ENCODE measurements around the gene PSMD4. TPM values are rescaled to one million over a fixed set of nuclear protein-coding genes. Genes with fewer than 3 reads are reported as not detected.

The PSMD4 gene
- total RNA-seq, 1 donor from 2014 or later: 271 TPM

DNA sequence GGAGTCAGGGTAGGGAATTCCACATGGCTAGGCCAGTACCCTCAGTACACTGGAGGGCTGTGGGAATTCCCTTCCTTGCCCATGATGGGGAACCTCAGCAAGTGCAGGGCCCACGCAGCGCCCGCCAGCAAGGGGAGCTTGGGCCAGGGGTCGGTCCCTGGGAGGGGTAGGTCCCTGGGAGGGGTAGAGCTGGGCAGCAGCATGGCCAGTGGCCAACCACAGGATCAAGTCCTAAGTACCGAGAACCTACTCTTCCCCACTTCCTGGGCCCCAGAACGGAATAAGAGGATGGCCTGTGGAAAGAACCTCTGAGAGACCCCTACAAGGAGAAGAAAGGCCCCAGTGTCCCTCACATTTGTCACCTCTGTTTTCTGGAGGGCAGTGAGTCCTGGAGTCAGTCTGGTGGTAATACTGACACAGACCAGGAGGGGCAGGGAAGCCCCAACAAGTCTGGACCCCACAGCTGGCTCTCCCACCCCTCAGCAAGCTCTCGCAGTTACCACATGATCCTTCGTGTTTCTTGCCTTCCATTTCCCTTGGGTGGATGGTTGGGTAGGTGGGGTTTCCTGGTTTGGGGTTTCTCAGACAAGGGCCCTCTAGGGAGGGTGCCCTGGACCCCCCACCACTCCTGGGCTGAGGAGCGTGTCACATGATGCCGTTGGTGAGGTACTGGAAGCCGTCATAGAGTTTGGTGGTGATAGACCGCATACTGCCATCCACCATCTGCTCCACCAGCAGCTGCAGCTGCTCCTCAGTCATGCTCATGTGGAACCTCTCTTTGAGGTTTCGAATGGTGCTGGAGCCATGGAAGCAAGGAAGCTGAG, 37.9 kb downstream of the PSMD4 start:
- Mint-ChIP-seq H3K27me3 (ENCODE audit: low read depth) (no peaks in the 10 kb centered on the region), H3K36me3 (ENCODE audit: low read depth) (peaks cover 76% of the 10 kb centered on the region)
- intact Hi-C loops (cut with micrococcal nuclease): no loop called here

DNA sequence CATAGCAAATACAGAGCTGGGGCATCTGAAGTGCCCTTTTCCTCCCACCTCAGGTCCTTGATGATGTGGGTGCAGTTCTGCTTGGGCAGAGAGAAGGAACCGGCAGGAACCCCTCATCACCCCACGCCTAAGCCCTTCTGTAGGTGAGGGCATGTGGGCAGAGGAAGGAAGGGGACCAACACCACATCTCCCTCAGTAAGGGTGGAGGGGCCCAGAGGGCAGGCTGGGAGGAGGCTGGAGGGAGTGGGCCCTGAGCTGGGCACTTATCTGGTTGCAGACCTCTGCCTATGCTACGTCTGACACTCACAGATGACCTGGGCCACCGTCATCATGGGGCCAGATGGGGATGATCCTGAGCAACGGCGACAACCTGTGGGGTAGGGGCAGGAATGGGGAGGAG, 38.6 kb downstream of the PSMD4 start:
- Mint-ChIP-seq H3K4me3 (ENCODE audit: low read depth) (no peak overlapping the region), H3K36me3 (ENCODE audit: low read depth) (peaks cover 80% of the 10 kb centered on the region), H3K9me3 (no peaks in the 10 kb centered on the region), H3K27me3 (ENCODE audit: low read depth) (no peaks in the 10 kb centered on the region), H3K4me1 (ENCODE audit: low read depth) (peaks cover 6% of the 10 kb centered on the region), H3K27ac (no peak overlapping the region)
- DNase-seq (ENCODE audit: low spot score): no peak
- intact Hi-C loops (cut with micrococcal nuclease): no loop called here

More for the DNA sequence above, 37.9 kb downstream of the PSMD4 start:
- Mint-ChIP-seq H3K4me1 (ENCODE audit: low read depth) (peaks cover 6% of the 10 kb centered on the region), H3K27ac (no peak overlapping the region), H3K9me3 (no peaks in the 10 kb centered on the region), H3K4me3 (ENCODE audit: low read depth) (no peak overlapping the region)
- no peak for DNase-seq (ENCODE audit: low spot score)

DNA sequence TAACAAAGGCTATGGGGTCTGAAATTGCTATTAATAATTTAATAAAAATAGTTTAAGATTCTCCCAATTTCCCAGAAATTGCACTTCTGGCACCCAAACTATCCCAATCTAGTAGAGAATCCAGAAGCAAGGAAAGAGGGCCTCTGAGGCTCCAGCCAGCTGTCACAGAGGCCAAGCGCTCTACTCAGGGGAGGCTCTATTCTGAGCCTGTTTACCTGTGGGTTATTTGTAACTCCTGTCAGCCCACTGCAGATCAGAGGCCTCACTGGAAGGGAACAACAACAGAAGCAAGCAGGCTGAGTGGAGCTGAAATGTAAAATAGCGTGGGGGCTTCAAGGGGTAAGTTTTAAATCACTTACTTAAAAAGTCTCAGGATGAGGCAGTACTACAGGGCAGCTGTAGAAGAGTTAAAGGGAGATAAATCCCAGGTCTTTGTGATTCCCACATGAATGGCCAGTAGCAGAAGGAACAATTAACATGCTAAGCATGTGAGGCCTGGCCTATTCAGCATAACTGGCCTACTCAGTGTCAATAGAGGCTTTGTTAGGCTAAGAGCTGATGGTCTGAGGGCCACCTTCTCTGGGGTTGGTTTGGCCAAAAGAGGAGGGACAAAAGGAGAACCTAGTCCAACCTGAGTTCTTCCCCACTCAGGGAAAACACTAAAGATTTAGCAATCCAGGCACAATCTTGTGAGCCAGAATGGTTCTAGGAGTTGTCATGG, 40.4 kb downstream of the PSMD4 start:
- no peak for DNase-seq (ENCODE audit: low spot score)
- H3K27me3 Mint-ChIP-seq (ENCODE audit: low read depth): no peaks in the 10 kb centered on the region
- intact Hi-C loops (cut with micrococcal nuclease): no loop called here

DNA sequence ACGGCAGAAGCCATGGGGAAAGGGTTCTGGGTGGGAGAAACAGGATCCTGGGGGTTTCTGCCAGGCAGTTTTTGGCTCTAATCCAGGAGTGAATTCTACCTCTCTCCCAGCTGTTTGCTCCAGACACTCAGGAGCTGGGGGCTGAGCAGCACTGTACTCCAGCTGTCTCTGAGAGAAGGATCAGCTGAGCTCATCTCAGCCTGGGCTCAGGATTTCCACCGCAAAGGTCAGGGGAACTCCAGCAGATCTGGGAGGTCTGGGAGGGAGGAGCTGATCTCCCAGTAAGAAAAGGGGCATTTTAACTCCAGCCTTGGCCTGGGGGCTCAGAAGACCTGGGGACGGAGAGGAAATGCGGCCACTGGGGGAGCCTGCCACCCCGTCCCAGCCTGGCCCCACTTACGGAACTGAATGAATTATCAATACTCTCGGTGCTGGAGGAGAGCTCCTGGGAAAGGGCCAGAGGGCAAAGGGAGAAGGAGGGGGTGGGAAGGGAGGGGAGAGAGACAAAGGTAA, 55.3 kb downstream of the PSMD4 start:
- peaks cover 80% of the 10 kb centered on the region for H3K36me3 Mint-ChIP-seq (ENCODE audit: low read depth)
- H3K27ac Mint-ChIP-seq: peak overlapping the region; percentile 40
- intact Hi-C loops (cut with micrococcal nuclease): loop anchor here (2.0 kb wide), 1 partner anchor 37 kb away; the partner anchor contains the start of gene RFX5
- no peaks in the 10 kb centered on the region for H3K27me3 Mint-ChIP-seq (ENCODE audit: low read depth)
- H3K4me1 Mint-ChIP-seq (ENCODE audit: low read depth): peaks cover 21% of the 10 kb centered on the region
- no peak for DNase-seq (ENCODE audit: low spot score)
- no peak overlapping the region for H3K4me3 Mint-ChIP-seq (ENCODE audit: low read depth)
- H3K9me3 Mint-ChIP-seq: no peaks in the 10 kb centered on the region

More for the DNA sequence above, 40.4 kb downstream of the PSMD4 start:
- H3K27ac Mint-ChIP-seq: peak overlapping the region; percentile 38
- H3K9me3 Mint-ChIP-seq: no peaks in the 10 kb centered on the region
- H3K4me1 Mint-ChIP-seq (ENCODE audit: low read depth): no peaks in the 10 kb centered on the region
- H3K36me3 Mint-ChIP-seq (ENCODE audit: low read depth): peaks cover 81% of the 10 kb centered on the region
- no peak overlapping the region for H3K4me3 Mint-ChIP-seq (ENCODE audit: low read depth)

DNA sequence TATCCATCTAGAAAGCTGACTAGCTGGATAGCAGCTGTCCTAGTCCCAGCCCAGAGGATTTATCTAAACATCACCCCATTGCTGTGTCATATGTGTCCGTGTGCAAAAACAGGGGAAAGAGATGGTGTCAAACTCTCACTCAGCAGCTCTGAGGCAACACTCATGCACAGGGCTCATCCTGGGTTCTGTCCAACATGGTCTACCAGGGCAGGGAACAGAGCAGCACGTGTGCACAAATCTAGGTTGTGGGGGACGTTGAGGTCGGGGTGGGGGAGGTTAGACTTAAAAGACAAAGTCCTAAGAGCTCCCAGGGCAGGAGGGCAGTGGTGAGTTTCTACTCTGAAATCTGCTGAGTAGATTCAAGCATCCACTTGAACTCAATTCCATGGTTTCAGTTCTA, 56.5 kb downstream of the PSMD4 start:
- H3K36me3 Mint-ChIP-seq (ENCODE audit: low read depth): peaks cover 79% of the 10 kb centered on the region
- DNase-seq (ENCODE audit: low spot score): no peak
- H3K27ac Mint-ChIP-seq: no peak overlapping the region
- intact Hi-C loops (cut with micrococcal nuclease): loop anchor here (2.0 kb wide), 1 partner anchor 36 kb away; the partner anchor contains the start of gene RFX5
- no peak overlapping the region for H3K4me3 Mint-ChIP-seq (ENCODE audit: low read depth)
- no peaks in the 10 kb centered on the region for H3K9me3 Mint-ChIP-seq
- H3K4me1 Mint-ChIP-seq (ENCODE audit: low read depth): peaks cover 21% of the 10 kb centered on the region
- H3K27me3 Mint-ChIP-seq (ENCODE audit: low read depth): no peaks in the 10 kb centered on the region

DNA sequence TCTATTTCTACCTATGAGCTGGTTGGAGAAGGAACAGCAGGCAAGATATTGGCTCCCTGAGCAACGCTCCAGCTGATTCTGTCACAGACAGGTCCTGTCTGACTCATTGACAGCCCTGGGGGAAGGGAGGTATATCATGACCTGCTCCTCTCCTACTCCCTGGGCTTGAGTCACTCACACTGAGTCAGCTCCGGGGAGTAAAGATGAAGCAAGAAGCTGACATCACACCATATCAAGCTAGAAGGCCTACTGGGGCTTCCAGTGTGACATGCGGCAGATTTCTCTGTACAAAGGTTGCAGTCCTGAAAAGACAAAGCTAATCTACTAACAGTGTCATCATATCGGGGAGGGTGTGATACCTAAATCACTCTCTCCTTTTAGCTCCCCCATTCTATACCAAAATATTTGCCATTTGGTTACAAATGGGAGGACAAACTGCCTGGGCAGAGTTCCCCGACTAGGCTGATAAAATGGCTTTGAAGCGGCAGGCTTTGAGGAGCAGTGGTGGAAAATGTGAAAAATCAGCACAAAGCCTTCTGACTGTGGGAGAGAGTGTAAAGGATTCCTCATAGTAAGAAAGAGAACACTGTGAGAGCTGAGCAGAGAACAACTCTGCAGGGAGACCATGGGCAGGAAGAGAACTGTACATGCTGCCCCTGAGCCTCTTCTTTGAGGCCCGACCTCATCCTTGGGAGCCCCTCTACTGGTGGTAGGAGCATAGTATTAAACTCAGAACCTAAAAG, 57.2 kb downstream of the PSMD4 start:
- Mint-ChIP-seq H3K27me3 (ENCODE audit: low read depth) (no peaks in the 10 kb centered on the region), H3K4me3 (ENCODE audit: low read depth) (no peak overlapping the region), H3K36me3 (ENCODE audit: low read depth) (peaks cover 77% of the 10 kb centered on the region), H3K4me1 (ENCODE audit: low read depth) (peaks cover 21% of the 10 kb centered on the region), H3K27ac (peak overlapping the region; percentile 97), H3K9me3 (no peaks in the 10 kb centered on the region)
- peak; percentile 37 for DNase-seq (ENCODE audit: low spot score)
- intact Hi-C loops (cut with micrococcal nuclease): loop anchor here (1.0 to 2.0 kb wide), 2 partner anchors 16 to 35 kb away; partner anchors contain the start of genes PI4KB and RFX5

DNA sequence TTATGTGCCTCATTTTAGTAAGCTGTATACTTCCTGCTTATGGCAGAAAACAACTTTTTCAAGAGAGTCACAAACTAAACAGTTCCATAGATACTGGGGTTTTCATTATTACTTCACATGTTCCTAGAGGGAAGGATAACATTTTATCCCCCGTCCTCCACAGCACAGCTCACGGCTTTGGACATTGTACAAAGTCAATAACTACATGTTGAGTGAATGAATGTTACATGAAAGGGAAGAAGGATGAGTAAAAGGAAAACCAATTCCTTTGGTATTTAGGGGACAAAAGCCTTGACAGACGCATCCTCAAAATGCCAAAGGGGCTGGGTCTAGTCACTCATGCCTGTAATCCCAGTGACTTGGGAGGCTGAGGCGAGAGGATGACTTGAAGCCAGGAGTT, 57.9 kb downstream of the PSMD4 start:
- peaks cover 72% of the 10 kb centered on the region for H3K36me3 Mint-ChIP-seq (ENCODE audit: low read depth)
- no peaks in the 10 kb centered on the region for H3K27me3 Mint-ChIP-seq (ENCODE audit: low read depth)
- H3K4me3 Mint-ChIP-seq (ENCODE audit: low read depth): no peak overlapping the region
- H3K4me1 Mint-ChIP-seq (ENCODE audit: low read depth): peaks cover 21% of the 10 kb centered on the region
- H3K9me3 Mint-ChIP-seq: no peaks in the 10 kb centered on the region
- peak overlapping the region; percentile 97 for H3K27ac Mint-ChIP-seq
- intact Hi-C loops (cut with micrococcal nuclease): loop anchor here (1.0 kb wide), 1 partner anchor 15 kb away; the partner anchor contains the start of gene PI4KB
- DNase-seq (ENCODE audit: low spot score): no peak

DNA sequence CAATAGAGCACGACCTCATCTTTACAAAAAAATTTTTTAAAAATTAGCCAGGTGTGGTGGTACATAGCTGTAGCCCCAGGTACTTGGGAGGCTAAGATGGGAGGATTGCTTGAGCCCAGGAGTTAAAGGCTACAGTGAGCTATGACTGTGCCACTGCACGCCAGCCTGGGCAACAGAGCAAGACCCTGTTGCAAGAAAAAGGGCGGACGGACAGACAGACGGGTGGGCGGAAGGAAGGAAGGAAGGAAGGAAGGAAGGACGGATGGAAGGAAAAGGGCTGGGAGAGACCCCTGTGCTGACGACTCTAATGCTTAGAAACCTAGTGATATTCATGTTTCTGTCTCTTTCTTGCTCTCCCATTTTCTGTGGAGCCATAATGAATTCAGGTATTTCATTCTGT, 58.3 kb downstream of the PSMD4 start:
- Mint-ChIP-seq H3K36me3 (ENCODE audit: low read depth) (peaks cover 73% of the 10 kb centered on the region), H3K27me3 (ENCODE audit: low read depth) (no peaks in the 10 kb centered on the region), H3K9me3 (no peaks in the 10 kb centered on the region), H3K4me1 (ENCODE audit: low read depth) (peaks cover 21% of the 10 kb centered on the region), H3K4me3 (ENCODE audit: low read depth) (no peak overlapping the region), H3K27ac (peak overlapping the region; percentile 26)
- no peak for DNase-seq (ENCODE audit: low spot score)
- intact Hi-C loops (cut with micrococcal nuclease): loop anchor here (1.0 kb wide), 1 partner anchor 14 kb away; the partner anchor contains the start of gene PI4KB

DNA sequence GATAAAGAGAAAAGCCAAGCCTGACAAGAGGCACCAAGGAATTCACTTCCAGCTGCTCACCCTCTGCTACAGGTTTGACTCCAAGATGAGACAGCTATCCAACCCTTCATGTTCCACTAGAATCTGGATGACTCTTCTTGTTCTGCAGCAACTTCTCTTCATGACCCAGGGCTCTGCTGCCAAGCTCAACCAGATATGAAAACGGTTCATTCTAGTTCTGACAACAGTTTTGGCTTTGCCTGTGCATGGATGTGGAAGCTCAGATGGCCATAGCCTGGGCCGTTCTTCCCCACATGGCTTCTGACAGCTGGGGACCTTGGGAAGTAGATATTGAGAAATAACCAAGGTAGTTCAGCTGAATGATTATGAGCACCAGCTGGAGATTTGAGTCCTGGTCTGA, 59.0 kb downstream of the PSMD4 start:
- Mint-ChIP-seq H3K27me3 (ENCODE audit: low read depth) (no peaks in the 10 kb centered on the region), H3K9me3 (no peaks in the 10 kb centered on the region), H3K4me1 (ENCODE audit: low read depth) (peaks cover 21% of the 10 kb centered on the region), H3K27ac (no peak overlapping the region), H3K36me3 (ENCODE audit: low read depth) (peaks cover 66% of the 10 kb centered on the region), H3K4me3 (ENCODE audit: low read depth) (no peak overlapping the region)
- intact Hi-C loops (cut with micrococcal nuclease): no loop called here
- no peak for DNase-seq (ENCODE audit: low spot score)

DNA sequence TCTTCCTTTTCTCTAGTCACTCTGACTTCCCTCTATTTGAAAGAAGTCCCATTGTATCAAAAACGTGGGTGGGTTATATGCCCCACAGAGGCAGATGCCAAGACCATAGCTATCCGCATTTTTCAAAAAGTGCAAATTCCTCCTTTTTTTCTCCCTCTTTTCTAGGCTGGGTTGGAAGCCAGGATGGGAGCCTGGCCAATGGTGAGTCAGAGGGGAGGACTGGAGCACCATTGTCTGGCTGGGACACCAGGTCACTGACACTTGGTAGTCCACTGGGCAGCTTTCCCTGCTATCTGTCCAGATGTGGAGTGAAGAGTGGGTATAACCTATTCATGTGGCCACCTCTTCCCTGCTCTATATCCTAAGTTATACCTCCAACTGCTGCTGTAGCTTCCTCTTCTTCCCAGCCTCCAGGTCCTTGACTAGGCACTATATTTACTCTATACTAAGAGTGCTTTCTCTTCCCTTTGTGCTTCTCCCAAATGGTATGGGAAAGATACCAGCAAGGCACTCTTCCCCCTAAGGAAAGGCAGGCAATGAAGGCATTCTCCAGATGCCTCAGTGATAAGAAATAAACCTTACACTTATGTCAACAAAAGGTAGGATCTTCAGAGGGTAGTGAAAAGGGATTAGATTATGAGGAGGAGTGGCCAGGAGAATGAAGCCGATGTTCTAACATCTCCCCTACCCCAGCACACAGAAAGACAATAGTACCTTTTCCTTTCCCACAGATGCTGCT, 59.8 kb downstream of the PSMD4 start:
- no peaks in the 10 kb centered on the region for H3K27me3 Mint-ChIP-seq (ENCODE audit: low read depth)
- DNase-seq (ENCODE audit: low spot score): no peak
- H3K9me3 Mint-ChIP-seq: no peaks in the 10 kb centered on the region
- no peak overlapping the region for H3K4me3 Mint-ChIP-seq (ENCODE audit: low read depth)
- intact Hi-C loops (cut with micrococcal nuclease): no loop called here
- H3K36me3 Mint-ChIP-seq (ENCODE audit: low read depth): peaks cover 64% of the 10 kb centered on the region
- peaks cover 21% of the 10 kb centered on the region for H3K4me1 Mint-ChIP-seq (ENCODE audit: low read depth)
- peak overlapping the region; percentile 50 for H3K27ac Mint-ChIP-seq

DNA sequence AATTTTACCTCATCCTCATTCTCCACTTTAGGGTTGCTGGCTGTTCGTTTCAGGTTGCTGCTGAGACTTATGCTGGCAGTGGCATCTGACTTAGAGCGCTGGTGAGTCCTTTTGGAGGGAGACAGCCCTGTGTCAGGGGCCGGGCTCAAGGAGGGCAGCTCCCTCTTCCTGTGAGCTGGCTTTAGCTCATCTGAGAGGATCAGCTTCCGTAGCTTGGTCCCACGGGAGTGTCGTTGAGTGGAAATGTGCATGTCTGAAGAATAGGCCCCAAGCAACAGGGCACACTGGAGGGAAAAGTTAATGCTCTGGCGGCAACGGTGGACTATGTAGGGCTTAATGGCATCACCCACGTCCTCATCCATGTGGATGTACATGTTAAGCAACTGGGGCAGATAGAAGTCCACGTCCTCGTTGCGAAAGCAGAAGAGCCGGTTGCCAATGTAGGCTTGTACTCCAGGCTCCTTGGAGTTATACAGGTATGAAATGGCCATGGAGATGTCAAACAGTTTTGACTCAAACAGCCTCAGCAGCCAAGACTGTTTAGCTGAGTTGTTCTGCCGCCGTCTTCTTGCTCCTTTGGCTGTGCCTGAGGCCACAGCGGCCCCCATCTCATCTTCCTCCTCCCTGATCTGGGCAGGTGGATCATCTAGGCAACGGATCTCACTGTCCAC, 61.2 kb downstream of the PSMD4 start:
- Mint-ChIP-seq H3K4me3 (ENCODE audit: low read depth) (no peak overlapping the region), H3K27ac (no peak overlapping the region), H3K9me3 (no peaks in the 10 kb centered on the region), H3K36me3 (ENCODE audit: low read depth) (peaks cover 67% of the 10 kb centered on the region), H3K27me3 (ENCODE audit: low read depth) (no peaks in the 10 kb centered on the region), H3K4me1 (ENCODE audit: low read depth) (peaks cover 23% of the 10 kb centered on the region)
- intact Hi-C loops (cut with micrococcal nuclease): no loop called here
- DNase-seq (ENCODE audit: low spot score): no peak

Data from activated T-helper 2 cell treated with anti-CD3 and anti-CD28 coated beads, Interferon-gamma antibody, Interleukin-2, Interleukin-4, amounts not matched to agents 10 μg/mL and 5 μg/mL and 100 μg/mL, durations not matched to agents 14 hours and 24 hours and 36 hours (primary cell).